ENCODE measurements around the gene KRTAP19-2.
"Not testable (repeated sequence)": the region's sequence is repeated elsewhere in the genome, so short reads cannot be mapped to it uniquely, and the experiment has no call there.

Gene KRTAP19-2, protein sequence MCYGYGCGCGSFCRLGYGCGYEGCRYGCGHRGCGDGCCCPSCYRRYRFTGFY

DNA sequence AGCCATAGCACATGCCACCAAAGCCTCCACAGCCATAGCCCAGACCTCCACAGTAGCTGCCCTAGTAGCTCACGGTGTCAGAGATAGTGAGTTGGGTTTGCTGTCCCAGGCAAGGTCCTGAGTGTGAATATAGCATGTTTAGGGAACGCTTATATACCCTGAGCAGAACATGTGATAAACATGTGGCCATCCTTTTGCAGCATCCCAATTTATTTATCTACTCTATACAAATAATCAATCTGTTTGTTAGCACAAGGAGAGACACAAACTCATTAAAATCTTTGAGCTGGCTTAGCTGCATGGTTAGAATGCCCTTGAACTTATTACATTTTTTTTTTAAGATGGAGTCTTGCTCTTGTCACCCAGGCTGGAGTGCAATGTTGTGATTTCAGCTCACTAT lies at the start of gene KRTAP19-2:
TSS of gene KRTAP19-2 (minus strand) at position 101 of the 400 bp plus-strand sequence. CDS start at position 13, 88 bp downstream.
- Histone ChIP-seq H3K27ac (ENCODE audit: low read depth, low read length) (no peak within 1 kb of the TSS), H3K9ac (ENCODE audit: low read depth, low read length) (no peak within 1 kb of the TSS), H3K27me3 (ENCODE audit: control insufficient read depth, insufficient read depth, low read length) (no peaks in the 10 kb centered on the region), H3K9me3 (ENCODE audit: control insufficient read depth, insufficient read depth, low read length) (peaks cover 35% of the 10 kb centered on the region), H3K4me1 (ENCODE audit: control insufficient read depth, insufficient read depth, low read length) (no peaks in the 10 kb centered on the region), H3K4me3 (ENCODE audit: low read depth, low read length) (no peak within 1 kb of the TSS; the same call in 1 of the 2 replicates), H3K36me3 (ENCODE audit: control insufficient read depth, insufficient read depth, low read length) (no peaks in the 10 kb centered on the region)

DNA sequence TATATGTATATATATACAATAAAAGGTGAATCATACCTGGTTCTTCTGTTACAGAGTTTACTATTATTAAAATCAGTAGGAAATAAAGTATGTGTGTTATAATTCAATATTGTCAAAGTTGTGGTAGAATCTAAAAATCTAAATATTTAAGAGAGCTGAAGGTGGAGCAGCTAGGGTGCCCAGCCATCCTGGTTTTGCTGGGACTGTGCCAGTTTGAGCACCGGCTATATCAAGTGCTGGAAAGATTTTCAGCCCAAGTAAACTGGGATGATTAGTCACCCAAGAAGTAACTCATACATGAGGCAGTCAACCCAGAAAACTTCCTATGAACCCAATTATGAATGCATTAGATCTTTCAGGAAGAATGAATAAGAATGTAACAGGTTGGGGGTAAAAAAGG lies 31.6 kb upstream of the KRTAP19-2 start:
- H3K36me3 ChIP-seq (ENCODE audit: control insufficient read depth, insufficient read depth, low read length): no peaks in the 10 kb centered on the region
- H3K4me3 ChIP-seq (ENCODE audit: low read depth, low read length): no peak overlapping the region
- no peak overlapping the region for H3K9ac ChIP-seq (ENCODE audit: low read depth, low read length)
- no peaks in the 10 kb centered on the region for H3K27me3 ChIP-seq (ENCODE audit: control insufficient read depth, insufficient read depth, low read length)
- no peaks in the 10 kb centered on the region for H3K4me1 ChIP-seq (ENCODE audit: control insufficient read depth, insufficient read depth, low read length)
- no peak overlapping the region for H3K27ac ChIP-seq (ENCODE audit: low read depth, low read length)
- H3K9me3 ChIP-seq (ENCODE audit: control insufficient read depth, insufficient read depth, low read length): no peaks in the 10 kb centered on the region; the same call in 1 of the 2 replicates

DNA sequence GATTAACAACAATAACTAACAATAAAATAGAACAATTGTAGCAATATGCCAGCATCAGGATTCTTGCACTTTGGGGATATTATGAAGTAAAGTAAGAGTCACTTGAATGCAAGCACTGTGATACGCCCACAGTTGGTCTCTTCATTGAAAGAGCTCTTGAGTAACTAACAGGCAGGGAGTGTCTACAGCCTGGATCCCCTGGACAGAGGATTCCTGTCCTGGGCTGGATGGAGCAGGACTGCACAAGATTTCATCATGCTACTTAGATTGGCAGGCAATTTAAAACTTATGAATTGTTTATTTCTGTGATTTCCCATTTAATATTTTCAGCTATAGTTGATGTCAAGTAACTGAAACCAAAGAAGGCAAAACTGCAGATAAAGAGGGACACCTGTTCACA lies 28.4 kb upstream of the KRTAP19-2 start:
- Histone ChIP-seq H3K27ac (ENCODE audit: low read depth, low read length) (no peak overlapping the region), H3K4me1 (ENCODE audit: control insufficient read depth, insufficient read depth, low read length) (no peaks in the 10 kb centered on the region), H3K9ac (ENCODE audit: low read depth, low read length) (no peak overlapping the region), H3K9me3 (ENCODE audit: control insufficient read depth, insufficient read depth, low read length) (no peaks in the 10 kb centered on the region; the same call in 1 of the 2 replicates), H3K27me3 (ENCODE audit: control insufficient read depth, insufficient read depth, low read length) (no peaks in the 10 kb centered on the region), H3K36me3 (ENCODE audit: control insufficient read depth, insufficient read depth, low read length) (no peaks in the 10 kb centered on the region), H3K4me3 (ENCODE audit: low read depth, low read length) (no peak overlapping the region)

DNA sequence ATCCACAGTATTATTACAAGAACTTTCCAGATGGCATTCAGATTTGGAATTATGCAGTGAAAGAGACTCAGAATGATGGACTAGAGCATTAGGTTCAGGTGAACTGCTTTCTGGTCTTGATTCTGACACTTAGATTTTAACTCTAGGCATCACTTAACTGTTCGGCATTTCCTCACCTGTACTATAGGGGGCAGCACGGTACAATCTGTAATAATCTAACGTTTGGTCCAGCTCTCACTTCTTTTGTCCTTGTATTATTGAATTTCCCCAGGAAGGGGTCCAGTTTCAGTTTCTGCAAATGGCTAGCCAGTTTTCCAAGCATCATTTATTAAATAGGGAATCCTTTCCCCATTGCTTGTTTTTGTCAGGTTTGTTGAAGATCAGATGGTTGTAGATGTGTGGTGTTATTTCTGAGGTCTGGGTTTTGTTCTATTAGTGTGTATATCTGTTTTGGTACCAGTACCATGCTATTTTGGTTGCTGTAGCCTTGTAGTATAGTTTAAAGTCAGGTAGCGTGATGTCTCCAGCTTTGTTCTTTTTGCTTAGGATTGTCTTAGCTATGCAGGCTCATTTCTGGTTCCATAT lies 18.5 kb upstream of the KRTAP19-2 start:
- H3K4me1 ChIP-seq (ENCODE audit: control insufficient read depth, insufficient read depth, low read length); H3K9ac ChIP-seq (ENCODE audit: low read depth, low read length); H3K27me3 ChIP-seq (ENCODE audit: control insufficient read depth, insufficient read depth, low read length); H3K27ac ChIP-seq (ENCODE audit: low read depth, low read length); H3K36me3 ChIP-seq (ENCODE audit: control insufficient read depth, insufficient read depth, low read length); H3K9me3 ChIP-seq (ENCODE audit: control insufficient read depth, insufficient read depth, low read length); H3K4me3 ChIP-seq (ENCODE audit: low read depth, low read length): not testable (repeated sequence)

DNA sequence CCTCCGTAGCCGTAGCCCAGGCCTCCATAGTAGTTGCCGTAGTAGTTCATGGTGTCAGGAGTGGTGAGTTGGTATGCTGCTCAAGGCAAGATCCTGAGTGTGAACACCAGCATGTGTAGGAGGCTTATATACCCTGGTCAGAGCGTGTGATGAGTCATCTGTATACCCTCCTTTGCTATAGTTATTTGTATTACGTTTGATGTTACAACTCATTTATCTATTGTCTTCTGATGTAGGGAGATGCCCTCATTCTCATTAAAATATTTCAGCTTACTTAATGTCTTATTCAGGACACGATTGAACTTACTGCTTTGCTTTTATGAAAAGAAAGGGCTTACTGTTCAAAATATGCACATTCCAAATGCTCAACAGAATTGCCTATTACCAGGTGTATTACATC lies 14.8 kb upstream of the KRTAP19-2 start, which contains the start of gene KRTAP19-5:
TSS of gene KRTAP19-5 (minus strand) at position 101 of the 400 bp plus-strand sequence. CDS start at position 50, 51 bp downstream.
- Histone ChIP-seq H3K4me3 (ENCODE audit: low read depth, low read length) (no peak within 1 kb of the TSS), H3K9ac (ENCODE audit: low read depth, low read length) (no peak within 1 kb of the TSS)

DNA sequence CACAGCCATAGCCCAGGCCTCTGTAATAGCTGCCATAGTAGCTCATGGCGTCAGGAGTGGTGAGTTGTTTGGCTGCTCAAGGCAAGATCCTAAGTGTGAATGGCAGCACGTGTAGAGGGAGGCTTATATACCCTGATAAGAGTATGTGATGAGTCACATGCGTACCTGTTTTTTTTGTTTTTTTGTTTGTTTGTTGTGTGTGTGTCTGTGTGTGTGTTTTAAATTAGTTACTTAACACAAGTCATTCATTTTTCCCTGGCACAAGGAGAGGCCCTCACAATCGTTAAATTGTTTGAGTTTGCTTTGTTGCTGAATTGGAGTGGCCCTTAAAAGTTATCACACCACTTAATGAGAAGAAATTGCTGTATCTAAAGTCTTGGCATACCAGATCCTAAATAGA lies 9.8 kb upstream of the KRTAP19-2 start, which contains the start of gene KRTAP19-4:
TSS of gene KRTAP19-4 (minus strand) at position 101 of the 400 bp plus-strand sequence. CDS start at position 46, 55 bp downstream.
- Histone ChIP-seq H3K4me3 (ENCODE audit: low read depth, low read length) (no peak within 1 kb of the TSS), H3K9ac (ENCODE audit: low read depth, low read length) (no peak within 1 kb of the TSS), H3K27ac (ENCODE audit: low read depth, low read length) (no peak within 1 kb of the TSS), H3K4me1 (ENCODE audit: control insufficient read depth, insufficient read depth, low read length) (peaks cover 4% of the 10 kb centered on the region; the same call in 1 of the 2 replicates), H3K36me3 (ENCODE audit: control insufficient read depth, insufficient read depth, low read length) (no peaks in the 10 kb centered on the region), H3K27me3 (ENCODE audit: control insufficient read depth, insufficient read depth, low read length) (no peaks in the 10 kb centered on the region), H3K9me3 (ENCODE audit: control insufficient read depth, insufficient read depth, low read length) (no peaks in the 10 kb centered on the region)

More for the DNA sequence above, 14.8 kb upstream of the KRTAP19-2 start, which contains the start of gene KRTAP19-5:
- H3K4me1 ChIP-seq (ENCODE audit: control insufficient read depth, insufficient read depth, low read length): peaks cover 4% of the 10 kb centered on the region; the same call in 1 of the 2 replicates
- H3K27me3 ChIP-seq (ENCODE audit: control insufficient read depth, insufficient read depth, low read length): no peaks in the 10 kb centered on the region
- no peaks in the 10 kb centered on the region for H3K9me3 ChIP-seq (ENCODE audit: control insufficient read depth, insufficient read depth, low read length)
- no peaks in the 10 kb centered on the region for H3K36me3 ChIP-seq (ENCODE audit: control insufficient read depth, insufficient read depth, low read length)
- H3K27ac ChIP-seq (ENCODE audit: low read depth, low read length): no peak within 1 kb of the TSS

DNA sequence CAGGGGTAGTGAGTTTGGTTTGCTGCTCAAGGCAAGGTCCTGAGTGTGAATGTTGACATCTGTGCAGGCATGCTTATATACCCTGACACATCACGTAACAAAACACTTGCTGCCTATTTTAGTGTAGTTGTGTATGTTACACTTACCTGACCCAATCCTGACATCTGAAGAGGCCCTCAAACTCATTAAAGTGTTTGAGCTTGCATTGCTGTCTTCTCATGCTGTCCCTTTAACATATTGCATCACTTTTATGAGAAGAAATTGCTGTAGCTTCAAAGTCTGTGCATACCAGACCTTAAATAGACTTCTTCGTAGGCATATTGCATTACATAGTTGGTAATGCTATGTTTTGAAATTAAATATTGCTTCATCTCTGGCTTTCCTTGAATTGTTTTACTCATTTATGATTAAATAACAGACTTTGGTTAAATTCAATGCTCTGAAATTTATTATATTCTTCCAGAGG lies 4.8 kb upstream of the KRTAP19-2 start, which contains the start of gene KRTAP19-3:
TSS of gene KRTAP19-3 (minus strand) at position 51 of the 466 bp plus-strand sequence. CDS start 56 bp downstream, outside the sequence.
- H3K9ac ChIP-seq (ENCODE audit: low read depth, low read length): no peak within 1 kb of the TSS
- H3K4me1 ChIP-seq (ENCODE audit: control insufficient read depth, insufficient read depth, low read length): no peaks in the 10 kb centered on the region
- no peak within 1 kb of the TSS for H3K27ac ChIP-seq (ENCODE audit: low read depth, low read length)
- no peaks in the 10 kb centered on the region for H3K27me3 ChIP-seq (ENCODE audit: control insufficient read depth, insufficient read depth, low read length)
- no peak within 1 kb of the TSS for H3K4me3 ChIP-seq (ENCODE audit: low read depth, low read length)
- peaks cover 13% of the 10 kb centered on the region for H3K9me3 ChIP-seq (ENCODE audit: control insufficient read depth, insufficient read depth, low read length)
- no peaks in the 10 kb centered on the region for H3K36me3 ChIP-seq (ENCODE audit: control insufficient read depth, insufficient read depth, low read length)

DNA sequence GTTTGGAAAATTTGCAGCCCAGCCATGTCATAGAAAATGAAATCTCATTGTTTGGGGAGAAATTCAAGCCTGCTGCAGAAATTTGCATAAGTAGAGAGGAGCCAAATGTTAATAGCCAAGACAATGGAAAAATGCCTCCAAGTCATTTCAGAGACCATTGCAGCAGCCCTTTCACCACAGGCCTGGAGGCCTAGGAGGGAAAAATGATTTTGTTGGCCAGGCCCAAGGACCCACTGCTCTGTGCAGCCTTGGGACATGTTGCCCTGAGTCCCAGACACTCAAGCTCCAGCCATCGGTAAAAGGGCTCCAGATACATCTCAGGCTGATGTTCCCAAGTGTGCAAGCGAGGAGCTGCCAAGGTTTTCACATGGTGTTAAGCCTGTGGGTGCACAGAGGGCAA lies 1.1 kb downstream of the KRTAP19-2 start:
- H3K9me3 ChIP-seq (ENCODE audit: control insufficient read depth, insufficient read depth, low read length): peaks cover 35% of the 10 kb centered on the region
- no peak overlapping the region for H3K9ac ChIP-seq (ENCODE audit: low read depth, low read length)
- no peaks in the 10 kb centered on the region for H3K27me3 ChIP-seq (ENCODE audit: control insufficient read depth, insufficient read depth, low read length)
- no peaks in the 10 kb centered on the region for H3K4me1 ChIP-seq (ENCODE audit: control insufficient read depth, insufficient read depth, low read length)
- H3K36me3 ChIP-seq (ENCODE audit: control insufficient read depth, insufficient read depth, low read length): no peaks in the 10 kb centered on the region
- no peak overlapping the region for H3K27ac ChIP-seq (ENCODE audit: low read depth, low read length)
- no peak overlapping the region for H3K4me3 ChIP-seq (ENCODE audit: low read depth, low read length)

DNA sequence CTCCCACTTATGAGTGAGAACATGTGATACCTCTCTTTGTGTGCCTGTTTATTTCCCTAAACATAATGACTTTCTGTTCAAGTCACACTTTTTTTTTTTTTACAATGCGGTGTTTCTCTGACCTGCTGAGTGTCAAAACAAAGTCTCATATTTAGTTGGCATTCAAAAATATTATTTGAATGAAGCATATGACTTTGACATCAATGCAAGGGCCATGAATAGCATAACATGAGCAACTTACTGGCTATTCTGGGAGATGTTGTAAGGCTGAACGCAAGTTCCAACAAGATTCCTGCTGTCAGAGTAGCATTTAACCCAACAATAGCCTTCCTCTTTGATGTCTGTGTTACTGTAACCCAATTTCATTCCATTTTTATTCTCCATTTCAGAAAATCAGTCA lies 5.1 kb downstream of the KRTAP19-2 start:
- Histone ChIP-seq H3K4me1 (ENCODE audit: control insufficient read depth, insufficient read depth, low read length) (no peaks in the 10 kb centered on the region), H3K27ac (ENCODE audit: low read depth, low read length) (no peak overlapping the region), H3K4me3 (ENCODE audit: low read depth, low read length) (no peak overlapping the region), H3K27me3 (ENCODE audit: control insufficient read depth, insufficient read depth, low read length) (no peaks in the 10 kb centered on the region), H3K9ac (ENCODE audit: low read depth, low read length) (no peak overlapping the region), H3K36me3 (ENCODE audit: control insufficient read depth, insufficient read depth, low read length) (no peaks in the 10 kb centered on the region), H3K9me3 (ENCODE audit: control insufficient read depth, insufficient read depth, low read length) (peaks cover 23% of the 10 kb centered on the region)

DNA sequence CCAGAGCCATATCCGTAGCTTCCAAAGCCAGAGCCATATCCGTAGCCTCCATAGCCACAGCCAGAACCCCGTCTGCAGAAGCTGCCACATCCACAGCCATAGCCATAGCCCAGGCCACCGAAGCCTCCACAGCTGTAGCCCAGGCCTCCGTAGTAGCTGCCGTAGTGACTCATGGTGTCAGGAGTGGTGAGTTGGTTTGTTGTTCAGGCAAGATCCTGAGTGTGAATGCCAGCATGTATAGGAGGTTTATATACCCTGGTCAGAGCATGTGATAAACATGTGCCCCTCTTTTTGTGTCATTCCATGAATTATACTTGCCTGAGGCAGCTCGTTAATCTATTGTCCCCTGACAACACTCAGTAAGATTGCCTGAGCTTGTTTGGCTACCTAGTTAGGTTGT lies 7.1 kb downstream of the KRTAP19-2 start, which contains the start of gene KRTAP19-1:
TSS of gene KRTAP19-1 (minus strand) at position 223 of the 400 bp plus-strand sequence. CDS start at position 173, 50 bp downstream.
- no peak within 1 kb of the TSS for H3K4me3 ChIP-seq (ENCODE audit: low read depth, low read length)
- peaks cover 6% of the 10 kb centered on the region; the same call in 1 of the 2 replicates for H3K9me3 ChIP-seq (ENCODE audit: control insufficient read depth, insufficient read depth, low read length)
- no peaks in the 10 kb centered on the region for H3K27me3 ChIP-seq (ENCODE audit: control insufficient read depth, insufficient read depth, low read length)
- H3K4me1 ChIP-seq (ENCODE audit: control insufficient read depth, insufficient read depth, low read length): no peaks in the 10 kb centered on the region
- no peak within 1 kb of the TSS for H3K9ac ChIP-seq (ENCODE audit: low read depth, low read length)
- no peak within 1 kb of the TSS for H3K27ac ChIP-seq (ENCODE audit: low read depth, low read length)
- H3K36me3 ChIP-seq (ENCODE audit: control insufficient read depth, insufficient read depth, low read length): no peaks in the 10 kb centered on the region

DNA sequence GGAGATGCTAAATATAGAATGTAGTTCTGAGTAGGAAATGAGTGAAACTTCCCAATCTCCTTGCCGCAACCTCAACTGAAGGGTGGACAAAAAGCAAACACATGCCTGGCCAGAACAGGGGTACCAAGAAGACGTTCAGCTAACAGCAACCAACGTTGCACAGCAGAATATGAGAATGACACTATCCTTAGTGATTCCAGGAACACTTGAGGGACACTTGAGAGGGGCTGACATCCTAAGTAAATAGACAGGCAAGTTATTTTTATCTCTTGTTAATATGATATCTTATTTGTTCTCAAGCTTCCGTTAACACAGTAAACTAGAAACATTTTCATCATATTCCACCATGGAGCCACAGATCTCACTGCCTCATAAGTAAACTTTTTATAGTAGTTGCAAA lies 8.0 kb downstream of the KRTAP19-2 start:
- H3K4me3 ChIP-seq (ENCODE audit: low read depth, low read length): no peak overlapping the region
- no peaks in the 10 kb centered on the region for H3K36me3 ChIP-seq (ENCODE audit: control insufficient read depth, insufficient read depth, low read length)
- no peaks in the 10 kb centered on the region for H3K9me3 ChIP-seq (ENCODE audit: control insufficient read depth, insufficient read depth, low read length)
- no peaks in the 10 kb centered on the region for H3K4me1 ChIP-seq (ENCODE audit: control insufficient read depth, insufficient read depth, low read length)
- no peaks in the 10 kb centered on the region for H3K27me3 ChIP-seq (ENCODE audit: control insufficient read depth, insufficient read depth, low read length)
- no peak overlapping the region for H3K9ac ChIP-seq (ENCODE audit: low read depth, low read length)
- no peak overlapping the region for H3K27ac ChIP-seq (ENCODE audit: low read depth, low read length)
